Vagina (tissue), 2 donors: ENCODE data around the gene DNAH6.

Experiments
- CTCF ChIP-seq, 3 experiments: fragments of 450-650 bp in 2 of 3; fragments of 200-600 bp in 1 of 3; sonication (generic) in 1 of 3; IDR thresholded peaks; one replicate each; pipeline ENCODE4 v1.5.1; 2017 to 2019; ENCODE audit warnings: antibody characterized with exemption in 3 of 3, mild to moderate bottlenecking in 2 of 3, moderate library complexity in 2 of 3
- POLR2A ChIP-seq, 2 donors: fragments of 450-650 bp; IDR thresholded peaks; one replicate each; pipeline ENCODE4 v1.6.1; 2017; ENCODE audit warnings: antibody characterized with exemption in 2 of 2, mild to moderate bottlenecking in 2 of 2, moderate library complexity in 2 of 2

GRCh38 chr2:84799772-84800171 is 283.5 kb downstream of the DNAH6 start:
- no peak for TF ChIP-seq CTCF (IDR thresholded peaks at IDR 0.05)
- TF ChIP-seq POLR2A (IDR thresholded peaks at IDR 0.05): no peak
